ENCODE data around the gene HLA-DRA. TPM values are rescaled to one million over a fixed set of nuclear protein-coding genes. Genes with fewer than 3 reads are reported as not detected.
"Not testable (repeated sequence)": the region's sequence is repeated elsewhere in the genome, so short reads cannot be mapped to it uniquely, and the experiment has no call there.

Gene HLA-DRA
- total RNA-seq, 1 donor from 2014 or later = 1,444 TPM

- intact Hi-C loops (cut with DNase I) = loop anchor here (5.0 kb wide), 1 partner anchor 271 kb away; no protein-coding TSS in a partner anchor
- Histone ChIP-seq H3K36me3 (no peaks in the 10 kb centered on the region), H3K27ac (no peak overlapping the region), H3K4me1 (no peaks in the 10 kb centered on the region), H3K9me3 (no peaks in the 10 kb centered on the region), H3K4me3 (no peak overlapping the region), H3K27me3 (no peaks in the 10 kb centered on the region)
- TF ChIP-seq CTCF (IDR thresholded peaks at IDR 0.05) = no peak
- DNase-seq (no peak), ATAC-seq (no peak)
Observed at GRCh38 chr6:32431142-32431541, 8.5 kb upstream of the HLA-DRA start.

GRCh38 chr6:32432050-32432450 lies 7.6 kb upstream of the HLA-DRA start:
- DNase-seq (no peak), ATAC-seq (peak; percentile 55)

GRCh38 chr6:32433950-32434349 lies 5.7 kb upstream of the HLA-DRA start:
- not testable (repeated sequence) for H3K27me3 ChIP-seq, ATAC-seq, H3K4me1 ChIP-seq, H3K9me3 ChIP-seq, DNase-seq, H3K4me3 ChIP-seq, H3K27ac ChIP-seq, H3K36me3 ChIP-seq
- intact Hi-C loops (cut with DNase I) = loop anchor here (5.0 kb wide), 1 partner anchor 268 kb away; no protein-coding TSS in a partner anchor

More at GRCh38 chr6:32432050-32432450, 7.6 kb upstream of the HLA-DRA start:
- no peak overlapping the region for H3K27ac ChIP-seq
- no peak overlapping the region for H3K4me3 ChIP-seq
- intact Hi-C loops (cut with DNase I) = loop anchor here (5.0 kb wide), 1 partner anchor 270 kb away; no protein-coding TSS in a partner anchor
- no peaks in the 10 kb centered on the region for H3K36me3 ChIP-seq
- peak; percentile 55 for TF ChIP-seq CTCF (IDR thresholded peaks at IDR 0.05)
- H3K4me1 ChIP-seq = no peaks in the 10 kb centered on the region
- H3K27me3 ChIP-seq = no peaks in the 10 kb centered on the region
- H3K9me3 ChIP-seq = no peaks in the 10 kb centered on the region

GRCh38 chr6:32436186-32436585 lies 3.5 kb upstream of the HLA-DRA start:
- Histone ChIP-seq H3K4me3 (no peak overlapping the region), H3K4me1 (peaks cover 10% of the 10 kb centered on the region), H3K27ac (peak overlapping the region; percentile 84), H3K36me3 (no peaks in the 10 kb centered on the region), H3K27me3 (no peaks in the 10 kb centered on the region), H3K9me3 (no peaks in the 10 kb centered on the region)
- no peak for TF ChIP-seq CTCF (IDR thresholded peaks at IDR 0.05)
- intact Hi-C loops (cut with DNase I) = no loop called here
- ATAC-seq = no peak
- no peak for DNase-seq

GRCh38 chr6:32436995-32437836 lies 2.5 kb upstream of the HLA-DRA start:
- TF ChIP-seq CTCF (IDR thresholded peaks at IDR 0.05) = no peak
- peak; percentile 84 for ATAC-seq
- H3K36me3 ChIP-seq = no peaks in the 10 kb centered on the region
- H3K4me1 ChIP-seq = peaks cover 10% of the 10 kb centered on the region
- H3K27me3 ChIP-seq = no peaks in the 10 kb centered on the region
- H3K27ac ChIP-seq = peak overlapping the region; percentile 84
- intact Hi-C loops (cut with DNase I) = no loop called here
- no peaks in the 10 kb centered on the region for H3K9me3 ChIP-seq
- DNase-seq = no peak
- no peak overlapping the region for H3K4me3 ChIP-seq

- DNase-seq = no peak
- H3K9me3 ChIP-seq = no peaks in the 10 kb centered on the region
- no peak overlapping the region for H3K4me3 ChIP-seq
- no peak for TF ChIP-seq CTCF (IDR thresholded peaks at IDR 0.05)
- peaks cover 18% of the 10 kb centered on the region for H3K36me3 ChIP-seq
- H3K27ac ChIP-seq = peak overlapping the region; percentile 69
- intact Hi-C loops (cut with DNase I) = no loop called here
- no peak for ATAC-seq
- no peaks in the 10 kb centered on the region for H3K27me3 ChIP-seq
- H3K4me1 ChIP-seq = peaks cover 10% of the 10 kb centered on the region
Observed at GRCh38 chr6:32439139-32439538, 548 bp upstream of the HLA-DRA start.

All from upper lobe of right lung (tissue), 1 donor.